GM12878 (cell line): ENCODE data around the gene CBX2. TPM values are rescaled to one million over a fixed set of nuclear protein-coding genes. Genes with fewer than 3 reads are reported as not detected.

Experiments used
- ATAC-seq: fragments of 200-7000 bp; cut with Tn5 transposase; 3 replicates; pipeline ENCODE4 v1.9.1; 2020; ENCODE audit warnings: mild to moderate bottlenecking, moderate library complexity
- BruUV-seq: library from RNA; stranded (reverse); fragments of 400-500 nt; replicated peaks from 2 replicates; lab custom pipeline; 2021; lab: Mats Ljungman, UMichigan
- CTCF ChIA-PET: fragments of 300-600 bp; sonication (Branson Sonifier 250); formaldehyde crosslinking; extraction: SDS; loops from one replicate; lab custom pipeline; 2021; ENCODE audit warnings: inconsistent platforms; lab: Yijun Ruan, JAX
- POLR2A ChIA-PET: fragments of 350-600 bp; formaldehyde crosslinking; extraction: SDS; loops from one replicate; lab custom pipeline; 2021; ENCODE audit warnings: inconsistent platforms; lab: Charles Lee
- RAD21 ChIA-PET: fragments of 300-600 bp; sonication (Branson Sonifier 250); formaldehyde crosslinking; loops from one replicate; lab custom pipeline; 2023; ENCODE audit warnings: antibody characterized with exemption; ENCODE audit not compliant: unreplicated experiment; lab: Charles Lee
- SMC1A ChIA-PET: fragments of 300-600 bp; sonication (Branson Sonifier 250); formaldehyde crosslinking; loops from one replicate; lab custom pipeline; 2023; ENCODE audit not compliant: unreplicated experiment, uncharacterized antibody; lab: Charles Lee
- DNase-seq: peaks from one replicate; pipeline ENCODE4 v3.0.0-alpha.2; 2011; ENCODE audit warnings: low read depth, low spot score
- FAIRE-seq: peaks from 3 replicates; lab custom pipeline; 2011; peaks lifted over from hg19 to GRCh38; lab: Jason Lieb, UNC
- H2AFZ ChIP-seq: 2 replicates; pipeline ENCODE4 v1.6.0; 2011; ENCODE audit warnings: low read depth, low read length, control low read depth; ENCODE audit not compliant: control insufficient read depth
- H3K27ac ChIP-seq: 2 replicates; pipeline ENCODE4 v1.5.1; 2011; ENCODE audit warnings: control low read depth; ENCODE audit not compliant: control insufficient read depth, insufficient read depth
- H3K27me3 ChIP-seq, 2 experiments: replicated peaks in 1 of 2; 2 replicates each; pipeline versions ENCODE4 v1.6.0 to v1.6.1; 2011; ENCODE audit warnings: low read length in 1 of 2; ENCODE audit not compliant: control insufficient read depth in 2 of 2, insufficient read depth in 2 of 2
- H3K36me3 ChIP-seq, 2 experiments: 2 replicates each; pipeline ENCODE4 v1.5.1; 2011; ENCODE audit warnings: low read length in 1 of 2; ENCODE audit not compliant: control insufficient read depth in 2 of 2, insufficient read depth in 2 of 2
- H3K4me1 ChIP-seq: 2 replicates; pipeline ENCODE4 v1.6.1; 2011; ENCODE audit warnings: mild to moderate bottlenecking, low read length, moderate library complexity, mixed read lengths; ENCODE audit not compliant: control insufficient read depth, insufficient read depth
- H3K4me2 ChIP-seq: 2 replicates; pipeline ENCODE4 v1.6.0; 2011; ENCODE audit warnings: control low read depth; ENCODE audit not compliant: control insufficient read depth, insufficient read depth
- H3K4me3 ChIP-seq: fragments of 200-600 bp; sonication (generic); 2 replicates; pipeline ENCODE4 v1.5.1; 2016
- H3K79me2 ChIP-seq: 2 replicates; pipeline ENCODE4 v1.6.0; 2011; ENCODE audit warnings: low read length; ENCODE audit not compliant: control insufficient read depth, insufficient read depth
- H3K9ac ChIP-seq: 2 replicates; pipeline ENCODE4 v1.8.0; 2011; ENCODE audit warnings: low read length, control low read depth, mixed read lengths; ENCODE audit not compliant: control insufficient read depth, insufficient read depth
- H3K9me3 ChIP-seq: replicated peaks from 3 replicates; pipeline ENCODE4 v1.5.1; 2011; ENCODE audit warnings: mild to moderate bottlenecking, low read length; ENCODE audit not compliant: control insufficient read depth, insufficient read depth
- H4K20me1 ChIP-seq: 2 replicates; pipeline ENCODE4 v1.6.0; 2011; ENCODE audit not compliant: control insufficient read depth, insufficient read depth
- E2F8 ChIP-seq: fragments of 450-650 bp; IDR thresholded peaks from 2 replicates; pipeline ENCODE4 v1.6.1; 2018; ENCODE audit warnings: mild to moderate bottlenecking, low read depth, moderate library complexity; ENCODE audit not compliant: partially characterized antibody
- EZH2 ChIP-seq: IDR thresholded peaks from 2 replicates; pipeline ENCODE4 v1.6.1; 2012; ENCODE audit warnings: low read depth, mild to moderate bottlenecking, control low read depth, inconsistent platforms, low read length, borderline replicate concordance; ENCODE audit not compliant: control insufficient read depth
- NBN ChIP-seq: fragments of 450-650 bp; IDR thresholded peaks from 2 replicates; pipeline ENCODE4 v1.6.1; 2016
- PBX3 ChIP-seq: IDR thresholded peaks from 2 replicates; pipeline ENCODE4 v1.6.1; 2011; ENCODE audit warnings: mild to moderate bottlenecking, low read depth, low read length, moderate library complexity; ENCODE audit not compliant: insufficient replicate concordance
- POLR2AphosphoS2 ChIP-seq: IDR thresholded peaks from 2 replicates; pipeline ENCODE4 v1.6.1; 2011; ENCODE audit warnings: low read depth, mild to moderate bottlenecking, low read length, improper control_type of control experiment, moderate library complexity
- SRF ChIP-seq, 2 experiments: IDR thresholded peaks; 2 replicates each; pipeline ENCODE4 v1.6.1; 2011; ENCODE audit warnings: low read depth in 2 of 2, low read length in 2 of 2, mild to moderate bottlenecking in 1 of 2, moderate library complexity in 1 of 2
- SUZ12 ChIP-seq: fragments of 200-600 bp; sonication (generic); IDR thresholded peaks from one replicate; pipeline ENCODE4 v1.6.1; 2018; ENCODE audit warnings: antibody characterized with exemption, mild to moderate bottlenecking; ENCODE audit not compliant: unreplicated experiment
- TCF3 ChIP-seq: IDR thresholded peaks from 2 replicates; pipeline ENCODE4 v1.6.1; 2012; ENCODE audit warnings: low read depth, mild to moderate bottlenecking, low read length, borderline replicate concordance; ENCODE audit not compliant: insufficient read depth
- WGBS: methylation state at CpG from one replicate; pipeline ENCODE4 v1.1.6; 2016; ENCODE audit warnings: low lambda C conversion rate; ENCODE audit not compliant: insufficient replicate concordance, insufficient coverage; ENCODE audit errors: missing lambda C conversion rate; 5-methylcytosine and 5-hydroxymethylcytosine counted together
- in situ Hi-C: fragments of 300-500 bp; cut with MboI; formaldehyde crosslinking; loops from 9 replicates; pipeline ENCODE4 v1.14.3; 2018; ENCODE audit warnings: mixed read lengths
- intact Hi-C: fragments of 100-400 bp; cut with micrococcal nuclease; formaldehyde crosslinking; loops from one replicate; pipeline ENCODE4 v1.14.2; 2022; ENCODE audit not compliant: unreplicated experiment
- polyA plus RNA-seq, 11 experiments: library from polyadenylated mRNA; depleted of rRNA in 4 of 11; unstranded in 6 of 11; stranded (reverse) in 5 of 11; fragments of >200 nt; fragmentation: Nextera tagmentation in 4 of 11; fragmentation: Illumina TruSeq in 1 of 11; extraction: Ambion mirVana in 4 of 11; extraction: Trizol in 1 of 11; gene quantifications; 1 replicate in 1 of 11; 2 replicates in 10 of 11; pipeline versions ENCODE4 v1.2.1 to v1.2.3, GENCODE V29; 2011 to 2016; ENCODE audit warnings: inconsistent platforms in 2 of 11, missing spikeins in 2 of 11, low read depth in 1 of 11
- total RNA-seq, 4 experiments: library from RNA; depleted of rRNA in 3 of 4; stranded (reverse); fragments of >200 nt in 3 of 4; fragmentation: Illumina TruSeq in 1 of 4; extraction: Trizol in 1 of 4; gene quantifications; 2 replicates each; pipeline versions ENCODE4 v1.2.1 to v1.2.3, GENCODE V29; 2013 to 2021

CBX2 gene
- total and polyA plus RNA-seq, 10 of the 15 experiments (the other 5 are each of a cell fraction or from before 2014, with no cell fraction given) = 0.35 to 7.5 (median 4.2) TPM

GRCh38 chr17:79788455-79788854, 10.5 kb downstream of the CBX2 start (continued):
- no peak for TF ChIP-seq E2F8

GRCh38 chr17:79788989-79789942, 11.3 kb downstream of the CBX2 start:
- Histone ChIP-seq H3K79me2 (no peaks in the 10 kb centered on the region), H3K36me3 (no peaks in the 10 kb centered on the region), H3K4me2 (no peak overlapping the region)
- TF ChIP-seq POLR2AphosphoS2 = no peak
- TF ChIP-seq NBN = no peak
- TF ChIP-seq PBX3 = no peak
- TF ChIP-seq TCF3 = no peak
- TF ChIP-seq SUZ12 = peak; percentile 46
- no peak for TF ChIP-seq SRF (IDR thresholded peaks at IDR 0.05; ENCODE audit: low read depth in 2 of 2, low read length in 2 of 2)
- 0 out of 2 replicates have a peak, but pooled peaks have one; percentile 47 for TF ChIP-seq EZH2
- TF ChIP-seq, all 136 proteins: peak for 2
- no peak overlapping the region for H3K27ac ChIP-seq
- H3K27me3 ChIP-seq = peaks cover 14 to 16% of the 10 kb centered on the region in 2 experiments; a peak in 3 of 4 replicates
- no peak for DNase-seq
- H3K4me1 ChIP-seq = no peaks in the 10 kb centered on the region; the same call in 1 of the 2 replicates
- in situ Hi-C loops = loop anchor here (5.0 kb wide), 1 partner anchor 183 kb away; no protein-coding TSS in a partner anchor
- H2AFZ ChIP-seq = no peak overlapping the region; the same call in 1 of the 2 replicates
- no TSS peak for BruUV-seq
- ChIA-PET POLR2A (no interaction called here), CTCF (interaction anchor here (0.5 to 2.2 kb wide), 11 partner anchors 19 to 239 kb away, joined by 3 to 21 read pairs (median 4); no protein-coding TSS in a partner anchor), SMC1A (interaction anchor here (0.6 to 2.6 kb wide), 5 partner anchors 22 to 181 kb away, joined by 3 to 11 read pairs (median 4); no protein-coding TSS in a partner anchor), RAD21 (interaction anchor here (1.5 kb wide), 1 partner anchor 181 kb away, joined by 8 read pairs; no protein-coding TSS in a partner anchor)
- intact Hi-C loops = no loop called here
- peak; percentile 45 for ATAC-seq
- FAIRE-seq = no peak
- no peaks in the 10 kb centered on the region for H3K9me3 ChIP-seq
- no peak overlapping the region for H3K9ac ChIP-seq
- no peaks in the 10 kb centered on the region for H4K20me1 ChIP-seq
- H3K4me3 ChIP-seq = no peak overlapping the region
- WGBS = 35% methylated on average over 43 of the region's 52 CpGs
